ENCODE data around the gene ARL6IP4.

ARL6IP4 gene

DNA sequence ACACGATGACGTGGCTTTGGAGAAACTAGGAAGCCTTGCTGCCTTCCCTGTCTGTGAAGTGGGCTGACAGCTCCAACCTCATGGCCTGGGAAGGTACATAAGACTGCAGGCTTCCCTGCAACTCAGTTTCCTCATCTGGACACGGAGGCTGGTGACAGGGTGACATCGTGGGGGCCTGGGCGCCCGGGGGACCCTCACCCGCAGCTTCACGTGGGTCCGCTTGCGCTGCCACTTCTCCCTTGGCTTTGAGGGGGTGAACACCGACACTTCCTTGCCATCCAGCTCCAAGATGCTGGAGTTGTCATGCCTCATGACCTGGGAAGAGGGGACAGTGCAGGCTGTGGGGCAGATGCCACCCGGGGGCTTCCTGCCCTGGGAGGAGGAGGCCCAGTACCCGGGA, 7.6 kb downstream of the ARL6IP4 start:
- TF ChIP-seq, protein P1, sequence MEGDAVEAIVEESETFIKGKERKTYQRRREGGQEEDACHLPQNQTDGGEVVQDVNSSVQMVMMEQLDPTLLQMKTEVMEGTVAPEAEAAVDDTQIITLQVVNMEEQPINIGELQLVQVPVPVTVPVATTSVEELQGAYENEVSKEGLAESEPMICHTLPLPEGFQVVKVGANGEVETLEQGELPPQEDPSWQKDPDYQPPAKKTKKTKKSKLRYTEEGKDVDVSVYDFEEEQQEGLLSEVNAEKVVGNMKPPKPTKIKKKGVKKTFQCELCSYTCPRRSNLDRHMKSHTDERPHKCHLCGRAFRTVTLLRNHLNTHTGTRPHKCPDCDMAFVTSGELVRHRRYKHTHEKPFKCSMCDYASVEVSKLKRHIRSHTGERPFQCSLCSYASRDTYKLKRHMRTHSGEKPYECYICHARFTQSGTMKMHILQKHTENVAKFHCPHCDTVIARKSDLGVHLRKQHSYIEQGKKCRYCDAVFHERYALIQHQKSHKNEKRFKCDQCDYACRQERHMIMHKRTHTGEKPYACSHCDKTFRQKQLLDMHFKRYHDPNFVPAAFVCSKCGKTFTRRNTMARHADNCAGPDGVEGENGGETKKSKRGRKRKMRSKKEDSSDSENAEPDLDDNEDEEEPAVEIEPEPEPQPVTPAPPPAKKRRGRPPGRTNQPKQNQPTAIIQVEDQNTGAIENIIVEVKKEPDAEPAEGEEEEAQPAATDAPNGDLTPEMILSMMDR (IDR thresholded peaks at IDR 0.05; ENCODE audit: low read depth, low read length) = no peak
- H3K4me3 ChIP-seq (replicated peaks in 1 of 2; ENCODE audit: low read depth in 2 of 2, low read length in 2 of 2) = no peak overlapping the region
- DNase-seq (ENCODE audit: low read depth in 2 of 2) = no peak

DNA sequence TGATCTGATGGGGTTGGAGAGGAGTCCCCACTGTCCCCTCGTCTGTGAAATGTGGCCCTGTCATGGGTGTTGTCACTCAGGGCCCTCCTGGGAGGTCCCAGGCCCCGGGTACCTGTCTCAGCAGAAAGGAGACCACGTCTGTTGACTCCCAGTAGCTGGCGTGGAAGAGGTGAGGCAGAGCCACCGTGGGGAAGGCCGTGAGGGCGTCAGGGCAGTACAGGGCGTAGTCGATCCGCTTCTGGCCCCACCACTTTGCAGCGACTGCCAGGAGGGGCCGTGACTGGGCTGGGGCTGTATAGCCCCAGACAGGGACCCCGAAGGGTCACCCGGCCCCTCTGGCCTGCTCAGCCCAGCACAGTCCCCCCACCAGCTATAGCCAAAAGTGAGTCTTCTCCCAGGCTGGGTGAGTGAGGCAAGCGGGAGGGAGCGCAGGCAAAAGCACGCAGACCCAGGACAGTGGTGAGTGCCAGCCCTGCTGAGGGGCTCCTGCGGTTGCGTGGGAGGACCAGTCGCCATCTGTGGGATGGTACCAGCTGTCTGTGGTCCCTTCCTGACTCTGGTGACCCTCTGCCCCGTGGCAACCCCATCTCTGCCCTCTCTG, 8.2 kb downstream of the ARL6IP4 start:
- TF ChIP-seq, protein P1 (IDR thresholded peaks at IDR 0.05; ENCODE audit: low read depth, low read length) = no peak

DNA sequence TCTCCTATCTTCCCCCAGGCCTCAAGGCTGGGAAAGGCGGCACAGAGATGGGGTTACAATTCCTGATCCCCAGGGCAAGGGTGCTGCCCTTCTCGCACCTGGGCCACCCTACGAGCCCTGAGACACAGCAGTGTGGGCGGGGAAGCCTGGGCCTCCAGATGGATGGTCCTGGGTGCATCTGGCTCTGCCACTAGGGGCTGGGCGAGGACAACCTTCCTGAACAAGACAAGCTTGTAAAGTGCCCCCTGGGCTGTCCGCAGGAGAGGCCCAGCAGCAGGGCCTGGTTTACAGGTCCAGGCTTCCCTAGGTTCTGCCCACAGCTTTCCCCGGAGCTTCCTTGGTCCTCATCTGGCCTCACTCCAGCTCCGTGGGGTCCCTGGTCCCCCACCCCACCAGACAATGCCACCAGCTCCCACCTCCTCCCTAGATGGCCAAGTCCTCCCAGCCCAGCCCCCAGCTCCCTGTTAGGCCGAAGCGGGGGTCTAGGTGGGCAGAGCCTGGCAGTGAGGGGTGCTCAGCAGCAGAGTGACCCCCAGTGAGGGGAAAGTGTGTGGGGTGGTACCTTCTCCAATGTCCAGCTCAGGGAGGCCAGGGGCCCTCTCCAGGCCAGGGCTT, 8.9 kb downstream of the ARL6IP4 start:
- TF ChIP-seq, protein P1 (IDR thresholded peaks at IDR 0.05; ENCODE audit: low read depth, low read length) = no peak
- no peak overlapping the region for H3K4me3 ChIP-seq (replicated peaks in 1 of 2; ENCODE audit: low read depth in 2 of 2, low read length in 2 of 2)
- DNase-seq (ENCODE audit: low read depth in 2 of 2) = no peak

More for the DNA sequence above, 8.2 kb downstream of the ARL6IP4 start:
- no peak overlapping the region for H3K4me3 ChIP-seq (replicated peaks in 1 of 2; ENCODE audit: low read depth in 2 of 2, low read length in 2 of 2)
- no peak for DNase-seq (ENCODE audit: low read depth in 2 of 2)

DNA sequence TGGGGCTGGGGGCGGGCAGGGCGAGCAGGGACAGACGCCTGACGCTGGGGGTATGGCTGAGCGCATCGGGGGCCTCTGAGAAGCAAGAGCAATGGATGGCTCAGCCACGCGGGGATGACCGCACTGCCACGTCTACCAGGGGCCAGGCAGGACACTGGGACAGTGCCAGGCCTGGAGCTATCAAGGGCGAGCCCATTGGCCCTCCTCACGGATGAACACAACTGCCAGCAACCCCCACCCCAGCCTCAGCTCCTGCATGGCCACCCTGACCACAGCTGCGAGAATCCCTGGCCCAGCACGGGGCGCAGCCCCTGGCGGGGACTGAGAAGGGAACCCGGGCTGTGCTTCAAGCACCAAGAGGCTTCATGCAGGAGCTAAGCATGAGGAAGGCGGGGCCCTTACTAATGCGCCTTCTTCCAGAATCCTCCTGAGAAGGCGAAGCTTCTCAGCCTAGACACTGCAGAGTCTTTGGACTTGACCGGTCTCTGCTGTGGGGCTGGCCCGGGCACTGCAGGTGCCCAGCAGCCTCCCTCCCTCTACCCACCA, 9.5 kb downstream of the ARL6IP4 start:
- no peak overlapping the region for H3K4me3 ChIP-seq (replicated peaks in 1 of 2; ENCODE audit: low read depth in 2 of 2, low read length in 2 of 2)
- DNase-seq (ENCODE audit: low read depth in 2 of 2) = no peak
- TF ChIP-seq, protein P1 (IDR thresholded peaks at IDR 0.05; ENCODE audit: low read depth, low read length) = no peak

DNA sequence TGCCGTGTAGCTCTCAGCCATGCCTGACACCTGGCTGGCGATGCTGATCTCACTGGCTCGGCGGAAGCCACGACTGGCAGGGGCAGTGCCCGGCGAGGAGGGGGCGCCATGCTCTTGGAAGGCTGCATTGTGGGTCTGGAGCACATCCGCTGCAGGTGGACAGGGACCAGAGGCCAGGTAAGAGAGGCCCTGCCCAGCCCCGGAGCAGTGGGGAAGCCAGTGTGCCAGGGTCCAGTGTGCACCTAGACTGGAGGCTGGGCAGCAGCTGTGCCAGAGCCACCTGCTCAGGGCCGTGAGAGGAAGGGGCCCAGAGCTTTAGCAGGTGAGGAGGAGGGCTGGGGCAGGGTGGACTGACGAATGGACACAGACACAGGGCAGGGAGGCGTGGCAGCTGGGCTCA, 10.1 kb downstream of the ARL6IP4 start:
- no peak overlapping the region for H3K4me3 ChIP-seq (replicated peaks in 1 of 2; ENCODE audit: low read depth in 2 of 2, low read length in 2 of 2)
- TF ChIP-seq, protein P1 (IDR thresholded peaks at IDR 0.05; ENCODE audit: low read depth, low read length) = no peak
- no peak for DNase-seq (ENCODE audit: low read depth in 2 of 2)

DNA sequence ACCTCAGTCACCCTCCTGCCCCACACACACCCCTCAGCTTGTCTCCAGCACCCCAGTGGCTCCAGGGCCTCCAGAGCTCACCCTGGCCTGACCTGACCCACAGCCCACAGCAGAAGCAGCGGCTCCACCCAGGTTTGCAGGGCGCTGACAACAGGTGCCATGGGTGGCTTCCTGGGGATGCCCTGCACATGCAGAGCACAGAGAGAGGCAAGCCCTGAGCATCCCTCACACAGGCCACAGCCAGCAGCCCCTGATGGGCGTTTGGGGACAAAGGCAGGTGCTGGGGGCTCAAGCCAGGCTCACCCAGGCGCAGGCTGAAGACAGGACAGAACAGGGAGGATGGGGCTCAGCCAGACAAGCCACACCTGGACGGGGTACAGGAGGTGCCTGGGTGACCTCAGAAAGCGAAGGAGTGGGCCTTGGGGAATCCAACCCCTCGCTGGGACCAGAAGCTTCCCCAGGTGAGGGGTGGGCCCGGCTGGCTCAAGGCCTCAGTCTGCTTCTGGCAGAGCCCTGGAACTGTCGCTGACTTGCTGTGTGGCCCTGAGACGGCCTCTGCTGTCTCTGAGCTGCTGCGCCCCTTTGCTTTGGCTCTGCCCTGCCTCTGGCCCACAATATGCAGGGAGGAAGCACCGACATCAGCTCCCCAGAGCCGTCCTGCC, 10.6 kb downstream of the ARL6IP4 start:
- no peak for DNase-seq (ENCODE audit: low read depth in 2 of 2)
- TF ChIP-seq, protein P1 (IDR thresholded peaks at IDR 0.05; ENCODE audit: low read depth, low read length) = no peak
- no peak overlapping the region for H3K4me3 ChIP-seq (replicated peaks in 1 of 2; ENCODE audit: low read depth in 2 of 2, low read length in 2 of 2)
